Heart left ventricle (tissue), 13 donors: ENCODE data around the gene MS4A10.

Experiments
- POLR2A ChIP-seq, 2 donors: fragments of 450-650 bp; IDR thresholded peaks; one replicate each; pipeline ENCODE4 v1.6.1; 2017; ENCODE audit warnings: antibody characterized with exemption in 2 of 2, mild to moderate bottlenecking in 2 of 2, moderate library complexity in 2 of 2
- TF ChIP-seq, protein P1 (sequence below), 12 donors: fragments of 200-600 bp; sonication (generic) in 4 of 12; IDR thresholded peaks; one replicate each; pipeline versions ENCODE4 v1.5.0 to v1.8.0; 2018 to 2022; ENCODE audit warnings: antibody characterized with exemption in 12 of 12, mild to moderate bottlenecking in 5 of 12
- donor health status: ischemic (EF 13 %, LVEDD 7.1; RV severe dilation, severe dysfunction).
- donor health status: DM: no; HTN: yes; CAD: no.
- donor health status: DM: no; HTN: no; CAD: no.
- donor health status: ischemic (EF 25% LVEDD 6.9; RV normal size, moderate dysfunction).
- donor health status: ischemic (EF 25% LVEDD 5.7; RV mildly dilated, moderate dysfunction).
- donor health status: ischemic (EF 35%, LVEDD 5.7; RV mildly dilated, moderate dysfunction).
- donor health status: nonischemic (EF 11% LVEDD 7.7; RV severe dilation, severe dysfunction).
- donor health status: DM: yes; HTN: yes; CAD: no.
- donor health status: PGD.
- donor health status: ischemic (EF 29% LVEDD 5.4; RV normal size, mild dysfunction).
- donor health status: nonischemic (EF 23%, LVEDD 6.1; RV moderate dilation, normal function).

DNA sequence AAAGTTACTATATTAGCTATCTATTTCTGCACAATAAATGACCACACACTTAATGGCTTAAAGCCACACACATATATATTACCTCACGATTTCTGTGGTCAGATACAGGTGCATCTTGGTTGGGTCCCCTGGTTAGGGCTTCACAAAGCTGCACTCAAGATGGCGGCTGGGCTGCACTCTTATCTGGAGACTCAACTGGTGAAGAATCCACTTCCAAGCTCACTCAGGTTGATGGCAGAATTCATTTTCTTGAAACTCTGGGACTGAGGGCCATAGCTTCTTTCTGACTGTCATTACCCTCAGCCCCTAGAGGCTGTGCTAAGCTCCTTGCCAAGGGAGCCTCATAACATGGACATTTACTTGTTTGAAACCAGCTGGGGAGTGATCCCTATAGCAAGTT lies 5.1 kb upstream of the MS4A10 start:
- TF ChIP-seq, protein P1, sequence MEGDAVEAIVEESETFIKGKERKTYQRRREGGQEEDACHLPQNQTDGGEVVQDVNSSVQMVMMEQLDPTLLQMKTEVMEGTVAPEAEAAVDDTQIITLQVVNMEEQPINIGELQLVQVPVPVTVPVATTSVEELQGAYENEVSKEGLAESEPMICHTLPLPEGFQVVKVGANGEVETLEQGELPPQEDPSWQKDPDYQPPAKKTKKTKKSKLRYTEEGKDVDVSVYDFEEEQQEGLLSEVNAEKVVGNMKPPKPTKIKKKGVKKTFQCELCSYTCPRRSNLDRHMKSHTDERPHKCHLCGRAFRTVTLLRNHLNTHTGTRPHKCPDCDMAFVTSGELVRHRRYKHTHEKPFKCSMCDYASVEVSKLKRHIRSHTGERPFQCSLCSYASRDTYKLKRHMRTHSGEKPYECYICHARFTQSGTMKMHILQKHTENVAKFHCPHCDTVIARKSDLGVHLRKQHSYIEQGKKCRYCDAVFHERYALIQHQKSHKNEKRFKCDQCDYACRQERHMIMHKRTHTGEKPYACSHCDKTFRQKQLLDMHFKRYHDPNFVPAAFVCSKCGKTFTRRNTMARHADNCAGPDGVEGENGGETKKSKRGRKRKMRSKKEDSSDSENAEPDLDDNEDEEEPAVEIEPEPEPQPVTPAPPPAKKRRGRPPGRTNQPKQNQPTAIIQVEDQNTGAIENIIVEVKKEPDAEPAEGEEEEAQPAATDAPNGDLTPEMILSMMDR (IDR thresholded peaks at IDR 0.05): no peak
- no peak for TF ChIP-seq POLR2A (IDR thresholded peaks at IDR 0.05)
